HCT116 (cell line): ENCODE data around the gene LTBP1. TPM values are rescaled to one million over a fixed set of nuclear protein-coding genes. Genes with fewer than 3 reads are reported as not detected.

Source experiments
- ATAC-seq: fragments of 200-7000 bp; cut with Tn5 transposase; 2 replicates; pipeline ENCODE4 v1.9.1; 2020; ENCODE audit warnings: mild to moderate bottlenecking, moderate library complexity
- BruUV-seq: library from RNA; stranded (reverse); fragments of 400-500 nt; replicated peaks from 2 replicates; lab custom pipeline; 2021; lab: Mats Ljungman, UMichigan
- CTCF ChIA-PET: fragments of 300-600 bp; sonication (Branson Sonifier 250); formaldehyde crosslinking; loops from one replicate; lab custom pipeline; 2021; ENCODE audit warnings: antibody characterized with exemption; lab: Charles Lee
- POLR2A ChIA-PET: fragments of 300-600, 350-600 bp; sonication (Branson Sonifier 250); formaldehyde crosslinking; loops from one replicate; lab custom pipeline; 2021; ENCODE audit warnings: antibody characterized with exemption; lab: Charles Lee
- RAD21 ChIA-PET, 2 experiments: fragments of 300-600 bp; sonication (Branson Sonifier 250); formaldehyde crosslinking; loops; one replicate each; lab custom pipeline; 2023; ENCODE audit warnings: low total read pairs in 2 of 2; ENCODE audit not compliant: uncharacterized antibody in 2 of 2, unreplicated experiment in 2 of 2, low non-redundant PET in 1 of 2; lab: Charles Lee
- DNase-seq: peaks from one replicate; pipeline ENCODE4 v3.0.0-alpha.2; 2010; ENCODE audit warnings: low read depth, low spot score
- H2AFZ ChIP-seq: fragments of 200-600 bp; shearing (Covaris generic), sonication (generic); 2 replicates; pipeline ENCODE4 v1.6.1; 2017; ENCODE audit warnings: low read depth, mixed run types, mixed read lengths, antibody characterized with exemption, low read length; ENCODE audit not compliant: poor library complexity, severe bottlenecking
- H3K27ac ChIP-seq: 2 replicates; pipeline ENCODE4 v1.5.1; 2012; ENCODE audit warnings: low read depth, low read length
- H3K27me3 ChIP-seq: fragments of 200-600 bp; sonication (generic); 2 replicates; pipeline ENCODE4 v1.6.1; 2016; ENCODE audit warnings: mixed run types, low read length, mixed read lengths; ENCODE audit not compliant: insufficient read depth
- H3K36me3 ChIP-seq, 2 experiments: fragments of 200-500 bp in 1 of 2; fragments of 200-600 bp in 1 of 2; sonication (Bioruptor generic) in 1 of 2; sonication (generic) in 1 of 2; 2 replicates each; pipeline versions ENCODE4 v1.5.1 to v1.6.1; 2014 to 2016; ENCODE audit warnings: low read length in 2 of 2, inconsistent platforms in 1 of 2, mixed read lengths in 1 of 2, mixed run types in 1 of 2; ENCODE audit not compliant: insufficient read depth in 2 of 2, control insufficient read depth in 1 of 2
- H3K4me1 ChIP-seq, 2 experiments: fragments of 200-600 bp in 1 of 2; sonication (generic) in 1 of 2; 2 replicates each; pipeline versions ENCODE4 v1.5.1 to v1.6.1; 2012 to 2017; ENCODE audit warnings: low read length in 2 of 2, inconsistent platforms in 1 of 2, mild to moderate bottlenecking in 1 of 2, mixed read lengths in 1 of 2, mixed run types in 1 of 2, moderate library complexity in 1 of 2; ENCODE audit not compliant: insufficient read depth in 2 of 2, control insufficient read depth in 1 of 2
- H3K4me2 ChIP-seq: fragments of 200-600 bp; sonication (generic); 2 replicates; pipeline ENCODE4 v1.6.1; 2017; ENCODE audit warnings: mixed run types, low read length, mixed read lengths
- H3K4me3 ChIP-seq, 2 experiments: fragments of 200-600 bp in 1 of 2; sonication (generic) in 1 of 2; replicated peaks in 1 of 2; 2 replicates each; pipeline ENCODE4 v1.5.1; 2011 to 2016; ENCODE audit warnings: low read length in 2 of 2, control low read depth in 1 of 2, low read depth in 1 of 2, mild to moderate bottlenecking in 1 of 2, mixed read lengths in 1 of 2, mixed run types in 1 of 2
- H3K79me2 ChIP-seq: fragments of 200-600 bp; sonication (generic); 2 replicates; pipeline ENCODE4 v1.6.1; 2017; ENCODE audit warnings: mild to moderate bottlenecking, mixed run types, low read length, moderate library complexity, mixed read lengths; ENCODE audit not compliant: insufficient read depth
- H3K9ac ChIP-seq: fragments of 200-600 bp; sonication (generic); 2 replicates; pipeline ENCODE4 v1.6.1; 2016; ENCODE audit warnings: low read length, mixed read lengths
- H3K9me2 ChIP-seq: fragments of 200-600 bp; sonication (generic), shearing (Covaris generic); 2 replicates; pipeline ENCODE4 v1.6.1; 2017; ENCODE audit warnings: mixed run types, mild to moderate bottlenecking, moderate library complexity; ENCODE audit not compliant: insufficient read depth
- H3K9me3 ChIP-seq, 2 experiments: fragments of 200-500 bp in 1 of 2; fragments of 200-600 bp in 1 of 2; sonication (Bioruptor generic) in 1 of 2; sonication (generic) in 1 of 2; 2 replicates each; pipeline ENCODE4 v1.6.1; 2014 to 2017; ENCODE audit warnings: low read length in 2 of 2, mixed read lengths in 2 of 2, inconsistent platforms in 1 of 2, low read depth in 1 of 2, mild to moderate bottlenecking in 1 of 2, mixed run types in 1 of 2, moderate library complexity in 1 of 2; ENCODE audit not compliant: control insufficient read depth in 1 of 2, insufficient read depth in 1 of 2
- H4K20me1 ChIP-seq: fragments of 200-600 bp; sonication (generic), shearing (Covaris generic); 2 replicates; pipeline ENCODE4 v1.6.1; 2017; ENCODE audit warnings: mixed run types, mild to moderate bottlenecking, moderate library complexity; ENCODE audit not compliant: insufficient read depth
- FOSL1 ChIP-seq: IDR thresholded peaks from 2 replicates; pipeline ENCODE4 v1.6.1; 2012; ENCODE audit warnings: low read depth
- JUND ChIP-seq: IDR thresholded peaks from 2 replicates; pipeline ENCODE4 v1.6.1; 2012
- RAD21 ChIP-seq: IDR thresholded peaks from 2 replicates; pipeline ENCODE4 v1.6.1; 2012; ENCODE audit warnings: low read depth, mild to moderate bottlenecking
- SIN3A ChIP-seq: IDR thresholded peaks from 2 replicates; pipeline ENCODE4 v1.6.1; 2012; ENCODE audit warnings: low read depth
- ZNF274 ChIP-seq: fragments of 200-500 bp; sonication (Bioruptor generic); IDR thresholded peaks from 2 replicates; pipeline ENCODE4 v1.6.1; 2014; ENCODE audit warnings: mild to moderate bottlenecking, low read depth, low read length, inconsistent platforms
- intact Hi-C: fragments of 100-400 bp; cut with micrococcal nuclease; formaldehyde crosslinking; loops from 2 replicates; pipeline ENCODE4 v1.10.0; 2022
- total RNA-seq: library from RNA; stranded (reverse); gene quantifications from one replicate; pipeline ENCODE4 v1.2.1, GENCODE V29; 2021; ENCODE audit not compliant: unreplicated experiment
- TF ChIP-seq, protein P1 (sequence below): IDR thresholded peaks from 2 replicates; pipeline ENCODE4 v1.6.1; 2012
- TF ChIP-seq, protein P2 (sequence below): IDR thresholded peaks from 2 replicates; pipeline ENCODE4 v1.6.1; 2011; ENCODE audit warnings: mild to moderate bottlenecking, low read length, moderate library complexity; ENCODE audit not compliant: insufficient replicate concordance; ENCODE audit errors: extremely low read depth
- TF ChIP-seq, protein P3 (sequence below): IDR thresholded peaks from 2 replicates; pipeline ENCODE4 v1.6.1; 2012

The LTBP1 gene
- total RNA-seq, 1 experiment from 2014 or later, result 5.1 TPM

DNA sequence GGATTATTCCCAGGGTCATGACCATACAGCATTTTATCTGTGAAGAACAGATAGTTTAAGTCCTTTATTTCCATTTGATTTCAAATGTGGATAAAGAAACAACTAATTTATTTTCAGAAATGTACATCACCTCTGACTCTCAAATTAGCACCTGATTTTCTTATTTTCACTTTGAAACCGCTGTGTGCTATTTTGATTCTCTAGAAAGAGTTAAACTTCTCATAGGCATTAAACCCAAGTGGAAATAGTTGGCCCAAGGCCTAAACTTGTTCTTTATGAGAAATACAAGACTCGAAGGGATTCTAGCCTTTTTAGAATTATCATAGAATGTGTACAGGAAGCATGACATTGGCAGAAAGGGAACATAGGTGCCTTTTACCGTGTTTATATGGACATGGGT lies 41.5 kb upstream of the LTBP1 start:
- Histone ChIP-seq H3K4me2 (no peak overlapping the region), H3K4me3 (no peak overlapping the region)
- ChIA-PET RAD21 (no interaction called here), POLR2A (no interaction called here)
- ATAC-seq, result no peak
- no peak for TF ChIP-seq FOSL1
- TF ChIP-seq, protein P1, sequence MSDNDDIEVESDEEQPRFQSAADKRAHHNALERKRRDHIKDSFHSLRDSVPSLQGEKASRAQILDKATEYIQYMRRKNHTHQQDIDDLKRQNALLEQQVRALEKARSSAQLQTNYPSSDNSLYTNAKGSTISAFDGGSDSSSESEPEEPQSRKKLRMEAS, result no peak
- TF ChIP-seq, protein P2, sequence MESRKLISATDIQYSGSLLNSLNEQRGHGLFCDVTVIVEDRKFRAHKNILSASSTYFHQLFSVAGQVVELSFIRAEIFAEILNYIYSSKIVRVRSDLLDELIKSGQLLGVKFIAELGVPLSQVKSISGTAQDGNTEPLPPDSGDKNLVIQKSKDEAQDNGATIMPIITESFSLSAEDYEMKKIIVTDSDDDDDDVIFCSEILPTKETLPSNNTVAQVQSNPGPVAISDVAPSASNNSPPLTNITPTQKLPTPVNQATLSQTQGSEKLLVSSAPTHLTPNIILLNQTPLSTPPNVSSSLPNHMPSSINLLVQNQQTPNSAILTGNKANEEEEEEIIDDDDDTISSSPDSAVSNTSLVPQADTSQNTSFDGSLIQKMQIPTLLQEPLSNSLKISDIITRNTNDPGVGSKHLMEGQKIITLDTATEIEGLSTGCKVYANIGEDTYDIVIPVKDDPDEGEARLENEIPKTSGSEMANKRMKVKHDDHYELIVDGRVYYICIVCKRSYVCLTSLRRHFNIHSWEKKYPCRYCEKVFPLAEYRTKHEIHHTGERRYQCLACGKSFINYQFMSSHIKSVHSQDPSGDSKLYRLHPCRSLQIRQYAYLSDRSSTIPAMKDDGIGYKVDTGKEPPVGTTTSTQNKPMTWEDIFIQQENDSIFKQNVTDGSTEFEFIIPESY, result no peak
- TF ChIP-seq RAD21, result no peak
- TF ChIP-seq, all 23 proteins: peak for 0
- H3K27me3 ChIP-seq, result no peaks in the 10 kb centered on the region; the same call in 1 of the 2 replicates
- H3K36me3 ChIP-seq, result no peaks in the 10 kb centered on the region
- no peaks in the 10 kb centered on the region for H3K9me2 ChIP-seq
- no TSS peak for BruUV-seq
- H4K20me1 ChIP-seq, result no peaks in the 10 kb centered on the region
- intact Hi-C loops, result no loop called here
- CTCF ChIA-PET, result no interaction called here
- no peak overlapping the region for H3K27ac ChIP-seq
- no peak for DNase-seq
- H2AFZ ChIP-seq, result no peak overlapping the region
- H3K4me1 ChIP-seq, result no peaks in the 10 kb centered on the region
- H3K9ac ChIP-seq, result no peak overlapping the region
- H3K9me3 ChIP-seq, result no peaks in the 10 kb centered on the region
- H3K79me2 ChIP-seq, result no peaks in the 10 kb centered on the region

DNA sequence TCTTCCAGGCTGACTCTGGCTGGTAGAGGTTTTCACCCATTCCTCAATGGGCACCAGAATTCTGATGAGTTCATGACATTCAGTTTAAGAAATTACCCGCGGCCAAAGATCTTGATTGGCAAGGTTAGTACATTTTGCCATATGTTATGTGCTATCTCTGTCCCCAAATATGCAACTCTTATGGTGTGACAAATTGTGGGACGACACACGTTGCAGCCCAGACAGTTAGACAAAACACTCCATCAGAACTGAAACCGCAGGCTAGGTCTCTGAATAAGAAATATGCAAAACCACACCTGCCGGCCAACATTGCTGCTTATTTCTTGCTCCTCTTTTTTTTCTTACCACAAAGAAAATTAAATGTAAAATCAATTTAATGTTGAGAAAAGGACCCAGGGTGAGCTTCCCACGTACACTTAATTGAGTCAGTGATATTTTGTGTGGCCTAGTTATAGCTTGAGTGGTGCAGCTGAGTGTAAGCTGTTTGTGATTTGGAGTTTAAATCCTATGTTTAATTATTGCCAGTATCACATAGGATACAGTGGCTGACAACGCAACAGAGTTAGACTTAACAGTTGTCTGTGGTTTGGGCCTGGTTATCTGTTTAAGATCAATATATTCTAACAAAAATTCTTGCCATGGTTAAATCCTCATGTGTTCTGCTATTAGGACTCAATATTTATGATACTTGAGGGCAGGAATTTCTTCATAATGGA lies 35.7 kb upstream of the LTBP1 start:
- no peak for TF ChIP-seq JUND
- TF ChIP-seq SIN3A, result no peak
- TF ChIP-seq, protein P3, sequence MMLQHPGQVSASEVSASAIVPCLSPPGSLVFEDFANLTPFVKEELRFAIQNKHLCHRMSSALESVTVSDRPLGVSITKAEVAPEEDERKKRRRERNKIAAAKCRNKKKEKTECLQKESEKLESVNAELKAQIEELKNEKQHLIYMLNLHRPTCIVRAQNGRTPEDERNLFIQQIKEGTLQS, result no peak
- TF ChIP-seq ZNF274, result no peak
- TF ChIP-seq, protein P1, result no peak
- TF ChIP-seq, all 23 proteins: peak for 0
- Histone ChIP-seq H3K4me3 (no peak overlapping the region), H3K36me3 (no peaks in the 10 kb centered on the region), H3K27ac (no peak overlapping the region), H3K79me2 (no peaks in the 10 kb centered on the region), H3K9me3 (no peaks in the 10 kb centered on the region), H3K4me2 (no peak overlapping the region), H3K9me2 (no peaks in the 10 kb centered on the region), H3K9ac (no peak overlapping the region), H2AFZ (no peak overlapping the region), H3K4me1 (no peaks in the 10 kb centered on the region), H4K20me1 (no peaks in the 10 kb centered on the region), H3K27me3 (no peaks in the 10 kb centered on the region)
- intact Hi-C loops, result no loop called here
- CTCF ChIA-PET, result no interaction called here
- ATAC-seq (no peak), DNase-seq (no peak)
- POLR2A ChIA-PET, result no interaction called here
- RAD21 ChIA-PET, result no interaction called here
- no TSS peak for BruUV-seq
